SU-DHL-6 (cell line): ENCODE results near the gene MAPK8IP1.

Source experiments
- H2AFZ ChIP-seq: fragments of 200-600 bp; sonication (generic); 2 replicates; pipeline ENCODE4 v1.6.1; 2014; ENCODE audit warnings: low read depth, mild to moderate bottlenecking, moderate library complexity, mixed read lengths, antibody characterized with exemption, low read length; ENCODE audit not compliant: severe bottlenecking
- H3F3A ChIP-seq: fragments of 200-600 bp; shearing (Covaris generic); 2 replicates; pipeline ENCODE4 v1.6.0; 2016; ENCODE audit warnings: antibody characterized with exemption, mild to moderate bottlenecking; ENCODE audit not compliant: insufficient read depth
- H3K27ac ChIP-seq: fragments of 200-600 bp; sonication (generic); 2 replicates; pipeline ENCODE4 v1.5.1; 2016; ENCODE audit warnings: low read depth, mild to moderate bottlenecking, low read length, moderate library complexity, mixed read lengths
- H3K27me3 ChIP-seq: fragments of 200-600 bp; sonication (generic), shearing (Covaris generic); 2 replicates; pipeline ENCODE4 v1.6.0; 2014; ENCODE audit warnings: mild to moderate bottlenecking, low read length
- H3K36me3 ChIP-seq: fragments of 200-600 bp; sonication (generic); 2 replicates; pipeline ENCODE4 v1.6.1; 2014; ENCODE audit warnings: mild to moderate bottlenecking, low read length, mixed read lengths
- H3K4me2 ChIP-seq: fragments of 300-600, 200-600 bp; shearing (Covaris generic), sonication (generic); 2 replicates; pipeline ENCODE4 v1.6.0; 2014; ENCODE audit warnings: low read length, low read depth, mild to moderate bottlenecking; ENCODE audit not compliant: poor library complexity, severe bottlenecking
- H3K4me3 ChIP-seq: fragments of 200-600 bp; sonication (generic); 2 replicates; pipeline ENCODE4 v1.5.1; 2014; ENCODE audit warnings: antibody characterized with exemption, low read length, mild to moderate bottlenecking, mixed read lengths; ENCODE audit not compliant: insufficient read depth, poor library complexity, severe bottlenecking
- H3K79me2 ChIP-seq: fragments of 200-600 bp; sonication (generic); 2 replicates; pipeline ENCODE4 v1.6.1; 2014; ENCODE audit warnings: mild to moderate bottlenecking, low read length, moderate library complexity; ENCODE audit not compliant: insufficient read depth
- H3K9ac ChIP-seq: fragments of 200-600 bp; sonication (generic); 2 replicates; pipeline ENCODE4 v1.7.0; 2014; ENCODE audit warnings: mild to moderate bottlenecking, low read length
- H3K9me2 ChIP-seq: fragments of 200-600 bp; sonication (generic); replicated peaks from 2 replicates; pipeline ENCODE4 v1.6.1; 2014; ENCODE audit warnings: low read length; ENCODE audit not compliant: insufficient read depth
- H3K9me3 ChIP-seq: fragments of 200-600 bp; sonication (generic); 2 replicates; pipeline ENCODE4 v1.6.1; 2014; ENCODE audit warnings: low read length, mixed read lengths; ENCODE audit not compliant: insufficient read depth
- H4K20me1 ChIP-seq: fragments of 200-600 bp; sonication (generic); 2 replicates; pipeline ENCODE4 v1.6.1; 2014; ENCODE audit warnings: low read depth, mild to moderate bottlenecking, antibody characterized with exemption, low read length, moderate library complexity, mixed read lengths
- CTCF ChIP-seq: fragments of 200-600 bp; sonication (generic); IDR thresholded peaks from one replicate; pipeline ENCODE4 v1.5.1; 2017; ENCODE audit warnings: antibody characterized with exemption, mild to moderate bottlenecking, low read length, moderate library complexity; ENCODE audit not compliant: insufficient read depth, poor library complexity, severe bottlenecking
- EZH2phosphoT487 ChIP-seq: fragments of 200-600 bp; sonication (generic), shearing (Covaris generic); conservative IDR thresholded peaks from 2 replicates; pipeline ENCODE4 v1.6.1; 2018; ENCODE audit warnings: mild to moderate bottlenecking, antibody characterized with exemption, low read length, moderate library complexity, mixed read lengths

MAPK8IP1 gene

GRCh38 chr11:45853332-45854219, 31.9 kb upstream of the MAPK8IP1 start:
- no peak overlapping the region for H3K27ac ChIP-seq

DNA sequence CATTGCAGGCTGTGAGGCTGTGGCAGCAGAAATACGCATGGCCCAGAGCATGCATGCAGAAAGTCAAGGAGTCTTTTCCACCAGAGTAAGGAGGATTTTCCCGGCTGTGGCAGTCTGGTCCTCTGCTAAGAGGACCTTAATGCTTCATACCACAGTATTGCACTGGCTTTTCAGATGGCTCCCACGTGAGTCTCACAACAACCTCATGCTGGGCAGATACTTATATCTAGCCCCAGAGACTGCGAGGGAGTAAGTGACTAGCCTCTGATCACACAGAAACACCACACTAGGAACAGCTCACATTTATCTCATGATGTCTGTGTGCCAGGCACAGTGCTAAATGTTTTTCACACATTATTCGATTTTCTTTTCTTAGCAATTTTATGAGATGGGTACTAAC, 30.1 kb upstream of the MAPK8IP1 start:
- no peaks in the 10 kb centered on the region for H3K36me3 ChIP-seq
- no peak overlapping the region for H3K4me2 ChIP-seq
- H4K20me1 ChIP-seq: peaks cover 7% of the 10 kb centered on the region; the same call in 1 of the 2 replicates
- H3K9ac ChIP-seq: no peak overlapping the region
- H3K9me2 ChIP-seq: no peaks in the 10 kb centered on the region
- no peak for TF ChIP-seq EZH2phosphoT487
- TF ChIP-seq CTCF: no peak
- no peak overlapping the region for H3K4me3 ChIP-seq
- H3K79me2 ChIP-seq: peaks cover 19% of the 10 kb centered on the region
- H2AFZ ChIP-seq: no peak overlapping the region
- H3K9me3 ChIP-seq: no peaks in the 10 kb centered on the region
- H3F3A ChIP-seq: no peaks in the 10 kb centered on the region
- H3K27me3 ChIP-seq: no peaks in the 10 kb centered on the region
- H3K27ac ChIP-seq: no peak overlapping the region

More at GRCh38 chr11:45853332-45854219, 31.9 kb upstream of the MAPK8IP1 start:
- Histone ChIP-seq H3K79me2 (peaks cover 22% of the 10 kb centered on the region), H3K9me2 (no peaks in the 10 kb centered on the region), H3K4me2 (no peak overlapping the region), H3K9ac (no peak overlapping the region), H3K36me3 (no peaks in the 10 kb centered on the region), H2AFZ (no peak overlapping the region), H3K9me3 (no peaks in the 10 kb centered on the region), H3K27me3 (no peaks in the 10 kb centered on the region), H3K4me3 (no peak overlapping the region), H4K20me1 (peaks cover 7% of the 10 kb centered on the region; the same call in 1 of the 2 replicates), H3F3A (no peaks in the 10 kb centered on the region)
- TF ChIP-seq CTCF (no peak), EZH2phosphoT487 (no peak)

GRCh38 chr11:45856044-45856468, 29.4 kb upstream of the MAPK8IP1 start:
- Histone ChIP-seq H4K20me1 (peaks cover 7% of the 10 kb centered on the region; the same call in 1 of the 2 replicates), H3K36me3 (no peaks in the 10 kb centered on the region), H3K9ac (no peak overlapping the region), H3K79me2 (peaks cover 14% of the 10 kb centered on the region), H3K27ac (no peak overlapping the region), H3K4me2 (no peak overlapping the region), H3K4me3 (no peak overlapping the region), H2AFZ (no peak overlapping the region), H3K9me3 (no peaks in the 10 kb centered on the region), H3F3A (no peaks in the 10 kb centered on the region), H3K27me3 (no peaks in the 10 kb centered on the region), H3K9me2 (no peaks in the 10 kb centered on the region)
- TF ChIP-seq EZH2phosphoT487: no peak
- no peak for TF ChIP-seq CTCF
